ENCODE measurements around the gene KRT15. TPM values are rescaled to one million over a fixed set of nuclear protein-coding genes. Genes with fewer than 3 reads are reported as not detected.

Gene KRT15
- polyA plus RNA-seq, 3 donors, result 0.03 TPM; not detected in 2

- H3K9ac ChIP-seq (ENCODE audit: insufficient read depth, low read length, poor library complexity, severe bottlenecking), result no peak overlapping the region
- H3K9me3 ChIP-seq (replicated peaks in 1 of 2; ENCODE audit: control insufficient read depth in 1 of 2, insufficient read depth in 1 of 2, low read length in 2 of 2), result peaks cover 3 to 7% of the 10 kb centered on the region in 2 donors
- 88% methylated on average over 10 of the region's 13 CpGs for WGBS (ENCODE audit: insufficient coverage)
- H2AFZ ChIP-seq (ENCODE audit: insufficient read depth, low read depth, low read length, poor library complexity, severe bottlenecking), result no peak overlapping the region
- peaks cover 0 to 2% of the 10 kb centered on the region in 2 donors for H3K36me3 Mint-ChIP-seq
- no peaks in the 10 kb centered on the region for H3K79me2 ChIP-seq (ENCODE audit: insufficient read depth, low read length)
- H3K27me3 Mint-ChIP-seq (ENCODE audit: low read depth in 3 of 3), result peaks cover 1 to 16% (median 8%) of the 10 kb centered on the region in 3 donors
- H3K9me3 Mint-ChIP-seq, result peaks cover 4 to 10% (median 7%) of the 10 kb centered on the region in 7 donors
- no peak overlapping the region for H3K4me3 Mint-ChIP-seq
- peak overlapping the region in 1 of 7 donors; percentile 21 for H3K27ac Mint-ChIP-seq
- peaks cover 21% of the 10 kb centered on the region for H3K4me1 Mint-ChIP-seq
- H3K27ac ChIP-seq (ENCODE audit: low read depth in 1 of 2, low read length in 2 of 2), result no peak overlapping the region
- H3K27me3 ChIP-seq (ENCODE audit: control insufficient read depth in 2 of 2, insufficient read depth in 2 of 2, low read length in 2 of 2), result no peaks in the 10 kb centered on the region
- H3K36me3 ChIP-seq (replicated peaks in 1 of 2; ENCODE audit: control insufficient read depth in 1 of 2, insufficient read depth in 2 of 2, low read length in 2 of 2), result no peaks in the 10 kb centered on the region
- peaks cover 16 to 20% of the 10 kb centered on the region in 2 donors for H3K4me1 ChIP-seq (ENCODE audit: control insufficient read depth in 1 of 2, insufficient read depth in 2 of 2, low read length in 2 of 2)
- H4K20me1 ChIP-seq (ENCODE audit: insufficient read depth, low read length), result no peaks in the 10 kb centered on the region
- H3K4me3 ChIP-seq (replicated peaks in 1 of 3; ENCODE audit: low read depth in 2 of 3, low read length in 3 of 3), result no peak overlapping the region
- no peak overlapping the region for H3K4me2 ChIP-seq (replicated peaks; ENCODE audit: extremely low read depth, low read length, poor library complexity, severe bottlenecking)
- no peak for TF ChIP-seq CTCF (IDR thresholded peaks at IDR 0.05)
- no peak for DNase-seq
- intact Hi-C loops (cut with micrococcal nuclease), result loop anchor here (5.0 to 10.0 kb wide), 6 partner anchors 54 to 729 kb away; partner anchors contain the start of gene KRT36 (in 1 of the 2)
These were observed 27.2 kb upstream of the KRT15 start for GRCh38 chr17:41545829-41546410.

- H4K20me1 ChIP-seq (ENCODE audit: insufficient read depth, low read length), result no peaks in the 10 kb centered on the region
- peaks cover 16 to 20% of the 10 kb centered on the region in 2 donors for H3K4me1 ChIP-seq (ENCODE audit: control insufficient read depth in 1 of 2, insufficient read depth in 2 of 2, low read length in 2 of 2)
- no peak for DNase-seq
- WGBS (ENCODE audit: insufficient coverage), result 96% methylated on average over 3 of the region's 5 CpGs
- H3K9ac ChIP-seq (ENCODE audit: insufficient read depth, low read length, poor library complexity, severe bottlenecking), result no peak overlapping the region
- H3K4me3 Mint-ChIP-seq, result no peak overlapping the region
- no peaks in the 10 kb centered on the region for H3K27me3 ChIP-seq (ENCODE audit: control insufficient read depth in 2 of 2, insufficient read depth in 2 of 2, low read length in 2 of 2)
- no peak overlapping the region for H3K27ac Mint-ChIP-seq
- H3K4me1 Mint-ChIP-seq, result peaks cover 21% of the 10 kb centered on the region
- H3K9me3 ChIP-seq (replicated peaks in 1 of 2; ENCODE audit: control insufficient read depth in 1 of 2, insufficient read depth in 1 of 2, low read length in 2 of 2), result peaks cover 3 to 7% of the 10 kb centered on the region in 2 donors
- H3K4me2 ChIP-seq (replicated peaks; ENCODE audit: extremely low read depth, low read length, poor library complexity, severe bottlenecking), result no peak overlapping the region
- TF ChIP-seq CTCF (IDR thresholded peaks at IDR 0.05), result no peak
- peaks cover 0 to 2% of the 10 kb centered on the region in 2 donors for H3K36me3 Mint-ChIP-seq
- no peak overlapping the region for H2AFZ ChIP-seq (ENCODE audit: insufficient read depth, low read depth, low read length, poor library complexity, severe bottlenecking)
- no peak overlapping the region for H3K27ac ChIP-seq (ENCODE audit: low read depth in 1 of 2, low read length in 2 of 2)
- no peak overlapping the region for H3K4me3 ChIP-seq (replicated peaks in 1 of 3; ENCODE audit: low read depth in 2 of 3, low read length in 3 of 3)
- H3K9me3 Mint-ChIP-seq, result peaks cover 4 to 10% (median 7%) of the 10 kb centered on the region in 7 donors
- peaks cover 0 to 16% (median 8%) of the 10 kb centered on the region in 3 donors for H3K27me3 Mint-ChIP-seq (ENCODE audit: low read depth in 3 of 3)
- H3K36me3 ChIP-seq (replicated peaks in 1 of 2; ENCODE audit: control insufficient read depth in 1 of 2, insufficient read depth in 2 of 2, low read length in 2 of 2), result no peaks in the 10 kb centered on the region
- H3K79me2 ChIP-seq (ENCODE audit: insufficient read depth, low read length), result no peaks in the 10 kb centered on the region
- intact Hi-C loops (cut with micrococcal nuclease), result loop anchor here (5.0 to 10.0 kb wide), 6 partner anchors 53 to 728 kb away; partner anchors contain the start of gene KRT36 (in 1 of the 2)
These were observed 26.2 kb upstream of the KRT15 start for GRCh38 chr17:41544935-41545334.
